Right lobe of liver (tissue), 6 donors: ENCODE measurements around the gene EFNA4. TPM values are rescaled to one million over a fixed set of nuclear protein-coding genes. Genes with fewer than 3 reads are reported as not detected.

Experiments
- ATAC-seq, 4 donors: fragments of 200-7000 bp; cut with Tn5 transposase; one replicate each; pipeline ENCODE4 v1.9.1; 2020; ENCODE audit warnings: mild to moderate bottlenecking in 4 of 4, moderate library complexity in 4 of 4
- DNase-seq, 3 donors: peaks; one replicate each; pipeline ENCODE4 v3.0.0-alpha.2; 2020
- H3K27ac ChIP-seq, 3 donors: fragments of 200-600 bp; one replicate each; pipeline ENCODE4 v1.8.0; 2022
- H3K27me3 ChIP-seq, 2 donors: fragments of 200-600 bp; one replicate each; pipeline ENCODE4 v1.8.0; 2022
- H3K36me3 ChIP-seq, 4 donors: fragments of 200-600 bp; sonication (generic) in 1 of 4; one replicate each; pipeline versions ENCODE4 v1.5.1 to v1.8.0; 2017 to 2022; ENCODE audit warnings: control low read depth in 1 of 4
- H3K4me1 ChIP-seq, 4 donors: fragments of 200-600 bp; sonication (generic) in 1 of 4; one replicate each; pipeline versions ENCODE4 v1.5.1 to v1.8.0; 2017 to 2022; ENCODE audit warnings: control low read depth in 1 of 4
- H3K4me3 ChIP-seq, 3 donors: fragments of 200-600 bp; one replicate each; pipeline ENCODE4 v1.8.0; 2022
- H3K9me3 ChIP-seq, 4 donors: fragments of 200-600 bp; sonication (generic) in 1 of 4; one replicate each; pipeline versions ENCODE4 v1.5.1 to v1.8.0; 2017 to 2022; ENCODE audit warnings: control low read depth in 1 of 4
- CTCF ChIP-seq, 4 donors: fragments of 200-600 bp in 3 of 4; fragments of 450-650 bp in 1 of 4; IDR thresholded peaks; one replicate each; pipeline versions ENCODE4 v1.5.1 to v1.8.0; 2016 to 2022; ENCODE audit warnings: antibody characterized with exemption in 4 of 4, mild to moderate bottlenecking in 2 of 4
- POLR2A ChIP-seq: fragments of 450-650 bp; IDR thresholded peaks from one replicate; pipeline ENCODE4 v1.6.1; 2017; ENCODE audit warnings: antibody characterized with exemption, mild to moderate bottlenecking
- WGBS: methylation state at CpG from one replicate; pipeline ENCODE4 v1.1.6; 2018; ENCODE audit warnings: low coverage, low lambda C conversion rate; ENCODE audit not compliant: insufficient coverage; ENCODE audit errors: missing lambda C conversion rate; 5-methylcytosine and 5-hydroxymethylcytosine counted together
- intact Hi-C, 2 donors: fragments of 100-400 bp; cut with DNase I; formaldehyde crosslinking; loops; one replicate each; pipeline versions ENCODE4 v1.11.2 to v1.14.1; 2022
- total RNA-seq, 6 experiments: library from RNA; depleted of rRNA in 2 of 6; stranded (reverse); fragments of >200 nt in 2 of 6; fragmentation: NEBNext Ultra II Directional in 3 of 6; extraction: Animal tissue kit (Norgen Biotek cat#: 25700) in 3 of 6; gene quantifications; one replicate each; pipeline versions ENCODE4 v1.1.0 to v1.2.4, GENCODE V29; 2016 to 2023
- donor health status: DM: no; HTN: yes; CAD: no.
- donor health status: DM: no; HTN: no; CAD: no.
- donor health status: DM: no; HTN: no; CAD: no.
- donor health status: DM: no; HTN: yes; CAD: no.
- donor health status: DM: no; HTN: yes; CAD: no.

EFNA4 gene
- total RNA-seq, 6 experiments from 2014 or later: 2.3 to 6.4 (median 3.0) TPM

- intact Hi-C loops: no loop called here
- no peak for TF ChIP-seq CTCF (IDR thresholded peaks at IDR 0.05)
- no peak for TF ChIP-seq POLR2A
- DNase-seq: peak in 2 of 3 donors; percentile 67 to 70
- Histone ChIP-seq H3K9me3 (no peaks in the 10 kb centered on the region), H3K4me3 (no peak overlapping the region), H3K27me3 (no peaks in the 10 kb centered on the region), H3K36me3 (no peaks in the 10 kb centered on the region), H3K4me1 (peaks cover 0 to 34% (median 14%) of the 10 kb centered on the region in 4 donors), H3K27ac (no peak overlapping the region)
- ATAC-seq: no peak
- whole genome bisulfite sequencing: 65% methylated on average over 7 of the region's 8 CpGs
Observed at GRCh38 chr1:155048449-155049334, 14.8 kb upstream of the EFNA4 start.

- intact Hi-C loops: loop anchor here (10.0 kb wide), 2 partner anchors 65 to 95 kb away; partner anchors contain the start of genes FLAD1 (in 1 of the 2) and PBXIP1 (in 1 of the 2)
- DNase-seq (no peak), ATAC-seq (no peak)
- TF ChIP-seq CTCF (IDR thresholded peaks at IDR 0.05) (no peak), POLR2A (no peak)
- no peaks in the 10 kb centered on the region for H3K9me3 ChIP-seq
- H3K4me1 ChIP-seq: peaks cover 0 to 22% (median 10%) of the 10 kb centered on the region in 4 donors
- peak overlapping the region; percentile 20 to 82 (median 79) for H3K27ac ChIP-seq
- H3K27me3 ChIP-seq: no peaks in the 10 kb centered on the region
- H3K4me3 ChIP-seq: peak overlapping the region; percentile 69 to 72 (median 70)
- 11% methylated on average over 9 of the region's 10 CpGs for WGBS
- H3K36me3 ChIP-seq: peaks cover 0 to 5% (median 0%) of the 10 kb centered on the region in 4 donors
Observed at GRCh38 chr1:155049651-155050559, 13.6 kb upstream of the EFNA4 start.

GRCh38 chr1:155050560-155051341, 12.8 kb upstream of the EFNA4 start, which contains the start of gene ADAM15:
ADAM15 (plus strand) TSS chr1:155051316; CDS start chr1:155051387, 71 bp downstream.
- Histone ChIP-seq H3K36me3 (peaks cover 0 to 5% (median 0%) of the 10 kb centered on the region in 4 donors), H3K9me3 (no peaks in the 10 kb centered on the region), H3K4me1 (peaks cover 0 to 22% (median 10%) of the 10 kb centered on the region in 4 donors), H3K4me3 (peak within 1 kb of the TSS; percentile 69 to 74 (median 70)), H3K27me3 (no peaks in the 10 kb centered on the region), H3K27ac (peak within 1 kb of the TSS; percentile 59 to 82 (median 79))
- peak; percentile 79 to 89 (median 84) for ATAC-seq
- TF ChIP-seq POLR2A (peak; percentile 55), CTCF (IDR thresholded peaks at IDR 0.05) (peak; percentile 90 to 99 (median 98))
- WGBS: 0% methylated on average over 12 of the region's 99 CpGs
- peak; percentile 89 to 91 (median 91) for DNase-seq
- intact Hi-C loops: loop anchor here (10.0 kb wide), 2 partner anchors 66 to 96 kb away; partner anchors contain the start of genes FLAD1 (in 1 of the 2) and PBXIP1 (in 1 of the 2)
